ENCODE measurements around the gene PLCB4.

PLCB4 gene

DNA sequence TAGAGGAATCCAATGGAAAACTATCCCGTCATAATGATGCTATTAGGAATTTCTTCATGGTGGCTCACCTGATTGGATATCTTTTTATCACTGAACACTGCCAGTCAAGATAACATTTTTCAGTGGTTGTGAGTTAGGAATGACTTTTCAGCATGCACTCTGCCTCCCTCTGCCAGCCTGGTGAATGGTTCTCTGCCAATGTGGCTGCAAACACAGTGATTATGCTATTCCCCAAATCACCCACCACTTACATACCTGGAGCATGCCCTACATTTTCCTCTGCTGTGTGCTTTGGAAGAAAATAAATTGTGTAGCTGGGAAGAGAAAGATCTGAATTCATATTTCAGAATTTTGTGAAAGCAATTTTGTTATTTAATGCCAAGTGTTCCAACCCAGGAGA, 342.9 kb downstream of the PLCB4 start:
- no peak for TF ChIP-seq CTCF (IDR thresholded peaks at IDR 0.05; ENCODE audit: low read depth, low read length, missing control alignments)
- DNase-seq (ENCODE audit: low read depth), result no peak
- in situ Hi-C loops (cut with HindIII; ENCODE audit: low sequenced_read_pairs), result no loop called here
- no peak overlapping the region for H3K4me3 ChIP-seq (ENCODE audit: low read depth, low read length)

DNA sequence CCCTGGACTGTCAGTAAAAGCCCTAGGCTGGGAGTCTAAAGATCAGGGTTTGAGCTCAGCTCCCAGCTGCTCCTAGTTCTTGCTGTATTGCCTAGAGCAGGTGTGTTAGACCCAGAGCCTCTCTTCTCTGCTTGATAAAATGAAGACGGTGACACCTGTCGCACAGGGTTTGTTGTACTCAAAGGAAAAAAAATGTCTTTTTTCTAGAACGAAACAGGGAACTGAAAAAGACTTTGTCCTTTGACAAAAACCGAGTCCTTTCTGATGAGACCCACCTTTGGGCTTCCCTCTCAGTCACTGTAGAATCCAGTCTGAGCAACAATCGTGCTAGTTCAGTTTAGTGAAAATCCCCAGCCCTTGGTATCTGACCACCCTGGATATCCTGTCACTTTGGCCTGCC, 343.4 kb downstream of the PLCB4 start:
- H3K4me3 ChIP-seq (ENCODE audit: low read depth, low read length), result no peak overlapping the region
- in situ Hi-C loops (cut with HindIII; ENCODE audit: low sequenced_read_pairs), result no loop called here
- TF ChIP-seq CTCF (IDR thresholded peaks at IDR 0.05; ENCODE audit: low read depth, low read length, missing control alignments), result no peak
- DNase-seq (ENCODE audit: low read depth), result no peak

- DNase-seq (ENCODE audit: low read depth), result no peak
- in situ Hi-C loops (cut with HindIII; ENCODE audit: low sequenced_read_pairs), result no loop called here
- TF ChIP-seq CTCF (IDR thresholded peaks at IDR 0.05; ENCODE audit: low read depth, low read length, missing control alignments), result no peak
- H3K4me3 ChIP-seq (ENCODE audit: low read depth, low read length), result no peak overlapping the region
These were observed 344.1 kb downstream of the PLCB4 start for GRCh38 chr20:9413001-9413400.

DNA sequence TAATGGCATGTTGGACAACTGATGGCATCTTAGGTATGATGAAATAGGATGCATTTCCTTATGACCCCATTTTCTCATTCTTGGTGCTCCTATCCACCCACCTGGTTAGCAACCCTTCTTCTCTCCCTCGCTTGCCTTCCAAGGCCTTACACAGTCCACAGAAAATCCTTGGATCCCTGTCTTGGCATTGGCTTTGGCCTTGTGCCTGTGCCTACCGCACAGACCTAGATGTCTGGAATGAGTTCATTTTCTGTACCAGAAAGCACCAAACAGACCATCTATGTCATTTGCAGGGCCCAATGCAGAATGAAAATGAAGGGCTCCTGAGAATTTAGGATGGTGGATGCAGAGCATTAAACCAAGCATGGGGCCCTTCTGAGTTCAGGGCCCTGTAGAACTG, 346.5 kb downstream of the PLCB4 start:
- in situ Hi-C loops (cut with HindIII; ENCODE audit: low sequenced_read_pairs), result no loop called here
- no peak overlapping the region for H3K4me3 ChIP-seq (ENCODE audit: low read depth, low read length)
- no peak for DNase-seq (ENCODE audit: low read depth)
- no peak for TF ChIP-seq CTCF (IDR thresholded peaks at IDR 0.05; ENCODE audit: low read depth, low read length, missing control alignments)

DNA sequence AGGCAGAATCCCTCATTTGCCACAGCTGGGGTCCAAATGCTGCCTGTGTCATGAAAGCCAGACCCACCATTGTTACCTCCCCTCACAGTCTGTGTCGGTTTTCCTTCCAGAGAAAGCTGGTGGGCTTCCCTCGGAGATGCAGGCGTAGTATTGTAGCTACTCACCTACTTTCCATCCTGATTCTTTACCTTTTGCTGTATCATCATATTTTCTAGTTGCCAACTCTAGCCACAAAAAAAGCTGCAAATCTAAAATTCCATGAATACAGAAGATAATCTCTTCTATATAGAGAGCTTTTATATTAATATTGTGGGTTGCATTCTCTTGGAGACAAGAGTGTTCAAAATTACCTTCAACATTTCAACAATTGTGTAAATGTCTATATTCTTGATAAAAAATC, 347.5 kb downstream of the PLCB4 start:
- DNase-seq (ENCODE audit: low read depth), result no peak
- in situ Hi-C loops (cut with HindIII; ENCODE audit: low sequenced_read_pairs), result no loop called here
- no peak for TF ChIP-seq CTCF (IDR thresholded peaks at IDR 0.05; ENCODE audit: low read depth, low read length, missing control alignments)
- H3K4me3 ChIP-seq (ENCODE audit: low read depth, low read length), result no peak overlapping the region

DNA sequence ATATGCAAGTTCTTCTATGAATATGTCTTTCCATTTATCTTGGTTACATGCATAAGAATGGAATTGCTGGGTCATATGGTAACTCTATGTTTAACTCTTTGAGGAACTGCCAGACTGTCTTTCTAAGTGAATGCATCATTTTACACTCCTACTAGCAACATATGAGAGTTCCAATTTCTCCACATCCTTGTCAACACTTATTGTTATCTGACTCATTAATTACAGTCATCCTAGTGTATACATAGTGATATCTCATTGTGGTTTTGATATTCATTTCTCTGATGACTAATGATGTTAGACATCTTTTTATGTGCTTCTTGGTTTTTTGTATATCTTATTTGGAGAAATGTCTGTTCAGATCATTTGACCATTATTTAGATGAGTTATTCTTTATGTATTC, 348.8 kb downstream of the PLCB4 start:
- no peak overlapping the region for H3K4me3 ChIP-seq (ENCODE audit: low read depth, low read length)
- in situ Hi-C loops (cut with HindIII; ENCODE audit: low sequenced_read_pairs), result no loop called here
- DNase-seq (ENCODE audit: low read depth), result no peak
- TF ChIP-seq CTCF (IDR thresholded peaks at IDR 0.05; ENCODE audit: low read depth, low read length, missing control alignments), result no peak

Data from astrocyte of the cerebellum (primary cell).